ENCODE measurements around the gene ABCA4.

Gene ABCA4

DNA sequence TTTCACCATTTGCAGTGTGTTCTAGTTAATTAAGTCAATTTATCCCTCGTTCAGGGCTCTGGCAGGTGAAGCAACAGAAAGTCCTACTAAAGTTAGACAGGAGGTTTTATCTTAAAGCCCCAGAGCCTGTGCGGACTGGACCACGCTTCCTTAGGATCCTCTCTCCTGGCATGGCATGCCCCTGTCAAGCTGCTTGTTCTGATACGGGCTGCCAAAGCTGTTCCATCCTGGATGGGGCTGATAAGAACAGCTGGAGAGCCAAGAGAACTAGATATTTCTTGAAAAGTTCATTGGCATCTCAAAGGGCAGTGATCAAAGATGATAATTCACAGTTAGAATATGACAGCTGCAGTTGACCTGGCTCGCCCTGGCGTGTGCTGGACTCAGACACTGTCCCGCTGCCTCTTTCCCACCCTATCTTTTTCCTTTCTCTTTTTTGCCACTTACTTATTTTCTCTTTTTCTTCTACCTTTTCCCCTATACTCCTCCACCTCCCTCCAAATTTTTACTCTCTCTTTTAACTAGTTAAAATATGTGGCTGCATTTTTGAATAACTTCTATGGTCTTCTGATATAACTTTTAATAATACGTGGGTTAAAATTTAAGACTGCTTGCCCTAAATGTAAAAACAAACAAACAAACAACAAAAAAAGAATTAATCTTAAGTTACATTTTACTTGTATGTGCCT, 96.7 kb downstream of the ABCA4 start:
- DNase-seq: no peak

DNA sequence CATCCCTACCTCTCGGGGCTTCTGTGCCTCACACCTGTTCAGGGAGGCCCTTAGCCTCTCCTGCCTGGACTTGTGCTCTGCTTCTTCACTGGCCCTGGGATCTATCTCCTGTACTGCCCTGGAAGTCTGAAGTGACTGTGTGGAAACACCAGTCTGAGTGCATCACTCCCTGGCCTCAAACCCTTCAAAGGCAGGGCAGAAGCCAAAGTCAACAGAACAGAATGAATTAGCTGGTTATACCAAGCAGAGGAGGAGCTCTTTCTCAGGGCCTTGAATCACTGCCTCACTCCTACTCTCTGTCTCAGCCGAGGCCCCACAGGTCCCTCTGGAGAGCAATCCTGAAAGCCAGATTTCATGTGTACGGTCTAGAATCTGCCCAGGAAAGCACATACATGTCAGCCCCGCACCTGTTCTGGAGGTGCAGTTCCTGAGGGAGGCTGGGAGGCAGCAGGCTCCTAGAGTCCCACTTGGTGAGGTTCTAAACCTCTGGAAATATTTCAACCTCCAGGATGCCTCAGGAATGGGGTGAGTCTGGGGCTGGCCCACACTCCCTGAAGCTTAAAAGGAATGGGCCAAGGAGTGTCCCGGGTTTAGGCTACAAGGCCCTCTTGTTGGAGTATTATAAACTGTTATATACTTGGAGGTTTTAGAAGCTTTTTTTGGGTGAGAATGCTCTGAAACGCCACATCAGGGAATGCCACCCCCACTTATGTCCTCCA, 98.3 kb downstream of the ABCA4 start:
- no peak for DNase-seq

DNA sequence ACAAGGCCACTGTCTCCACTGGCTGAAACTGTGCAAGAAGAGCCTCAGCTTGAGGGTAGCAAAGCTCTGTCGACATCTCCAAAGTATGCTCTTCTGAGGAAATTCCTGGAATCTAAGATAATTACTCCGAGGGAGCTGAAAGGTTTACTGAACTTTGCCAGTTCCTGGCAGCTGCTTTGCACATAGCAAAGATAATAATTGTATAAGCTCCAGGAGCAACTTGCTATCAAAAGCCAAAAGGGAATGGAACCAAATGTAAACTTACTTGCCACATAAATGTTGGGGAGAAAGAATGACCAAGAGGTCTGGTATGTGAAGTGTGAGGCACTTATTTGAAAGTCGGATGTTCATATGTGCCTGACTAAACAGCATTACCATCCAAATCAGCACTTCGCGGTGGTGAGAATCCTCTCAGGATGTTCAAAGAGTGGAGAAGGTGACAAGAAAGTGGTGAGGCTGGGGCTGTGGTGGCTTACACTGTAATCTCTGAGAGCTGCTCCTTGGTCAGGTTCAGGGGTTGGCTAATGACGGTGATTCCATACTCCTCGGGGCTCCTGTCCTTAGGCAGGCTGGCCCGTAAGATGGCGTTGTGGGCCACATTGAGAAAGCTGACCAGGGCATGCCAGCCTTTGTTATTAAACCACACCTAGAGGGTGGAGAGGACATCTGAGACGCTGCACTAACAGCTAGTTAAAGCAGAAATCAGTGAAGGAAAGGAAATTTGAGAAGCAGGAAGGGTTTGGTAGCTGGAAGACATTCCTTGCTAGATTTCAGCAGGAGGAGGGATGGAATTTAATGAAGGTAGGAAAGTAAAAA, 100.0 kb downstream of the ABCA4 start:
- DNase-seq: no peak

DNA sequence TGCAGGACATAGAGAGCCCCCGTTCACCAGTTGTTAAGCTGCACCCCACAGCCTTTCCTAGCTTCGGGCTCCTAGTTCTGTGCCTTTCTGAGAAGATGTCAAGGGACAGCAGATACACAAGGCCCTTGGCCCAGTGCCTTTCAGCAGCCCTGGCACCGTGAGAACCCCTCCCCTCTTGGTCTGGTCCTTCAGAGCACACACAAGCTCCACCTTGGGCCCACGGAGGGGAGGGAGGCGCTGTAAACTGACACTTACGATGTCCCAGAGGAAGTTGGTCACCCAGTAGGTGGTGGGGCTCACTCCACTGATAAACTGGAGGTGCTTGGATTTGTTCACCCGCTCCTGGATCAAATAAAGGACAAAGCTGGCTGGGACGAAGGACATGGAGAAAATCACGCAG, 101.6 kb downstream of the ABCA4 start:
- no peak for DNase-seq

DNA sequence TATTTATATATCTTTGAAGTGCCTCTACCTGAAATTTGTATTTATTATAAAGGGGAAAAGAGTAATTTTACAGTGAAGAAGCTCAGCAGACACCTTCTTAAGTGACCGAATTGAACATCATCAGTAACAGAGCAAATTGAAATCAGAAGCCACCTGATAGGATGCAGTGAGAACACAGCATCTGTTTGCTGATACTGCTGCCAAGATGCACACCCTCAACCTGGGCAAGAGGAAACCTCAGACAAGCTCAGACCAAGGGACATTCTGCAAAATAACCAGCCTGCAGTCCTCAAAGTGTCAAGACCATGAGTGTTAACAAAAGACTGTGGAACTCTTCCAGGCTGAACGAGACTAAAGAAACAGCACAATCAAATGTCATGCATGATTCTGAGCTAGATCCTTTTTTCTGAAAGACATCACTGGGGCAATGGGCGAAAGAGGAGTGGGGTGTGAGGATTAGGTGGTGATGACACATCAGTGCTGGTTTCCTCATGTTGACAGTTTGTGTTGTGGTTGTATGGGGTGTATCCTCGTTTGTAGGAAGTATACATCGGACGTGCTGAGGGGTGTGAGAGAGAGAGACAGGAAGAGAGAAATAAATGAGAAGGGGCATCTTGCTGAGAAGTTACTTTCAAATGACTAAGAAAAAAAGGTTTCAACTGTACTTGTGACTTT, 103.7 kb downstream of the ABCA4 start:
- no peak for DNase-seq

DNA sequence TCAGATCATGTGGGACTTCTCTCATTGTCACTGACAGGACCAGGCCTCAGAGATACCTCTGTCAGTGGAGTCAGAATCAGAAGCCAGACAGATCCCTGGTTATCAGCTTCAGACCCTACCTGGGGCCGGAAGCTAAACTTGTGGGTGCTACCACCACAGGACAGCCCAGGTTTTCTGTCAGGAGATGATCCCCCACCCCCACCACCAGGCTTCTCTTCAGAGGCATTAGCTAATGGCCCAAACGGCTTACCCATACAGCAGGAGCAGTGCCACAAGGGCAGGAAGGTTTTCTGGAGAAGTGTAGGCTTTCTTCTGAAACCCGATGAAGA, 105.5 kb downstream of the ABCA4 start:
- DNase-seq: no peak

GRCh38 chr1:94014635-94015488, 106.1 kb downstream of the ABCA4 start:
- DNase-seq: no peak

DNA sequence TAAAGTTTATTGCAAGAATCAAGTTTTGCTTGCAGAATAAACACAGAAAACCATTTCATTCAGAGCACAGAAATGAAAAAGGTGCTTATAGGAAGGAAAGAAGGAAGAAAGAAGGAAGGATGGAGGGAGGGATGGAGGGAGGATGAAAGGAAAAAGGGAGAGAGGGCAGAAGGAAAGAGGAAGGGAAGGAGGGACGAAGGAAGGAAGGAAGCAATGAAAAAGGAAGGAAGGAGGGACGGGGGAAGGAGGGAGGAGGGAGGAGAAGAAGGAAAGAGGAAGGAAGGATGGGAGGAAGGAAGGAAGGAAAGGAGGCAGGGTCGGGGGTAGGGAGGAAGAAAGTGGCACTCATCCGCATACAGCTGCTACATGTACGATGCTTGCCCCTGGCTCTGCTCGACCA, 106.9 kb downstream of the ABCA4 start:
- DNase-seq: no peak

GRCh38 chr1:94013367-94013878, 107.5 kb downstream of the ABCA4 start:
- peak; percentile 14 for DNase-seq

DNA sequence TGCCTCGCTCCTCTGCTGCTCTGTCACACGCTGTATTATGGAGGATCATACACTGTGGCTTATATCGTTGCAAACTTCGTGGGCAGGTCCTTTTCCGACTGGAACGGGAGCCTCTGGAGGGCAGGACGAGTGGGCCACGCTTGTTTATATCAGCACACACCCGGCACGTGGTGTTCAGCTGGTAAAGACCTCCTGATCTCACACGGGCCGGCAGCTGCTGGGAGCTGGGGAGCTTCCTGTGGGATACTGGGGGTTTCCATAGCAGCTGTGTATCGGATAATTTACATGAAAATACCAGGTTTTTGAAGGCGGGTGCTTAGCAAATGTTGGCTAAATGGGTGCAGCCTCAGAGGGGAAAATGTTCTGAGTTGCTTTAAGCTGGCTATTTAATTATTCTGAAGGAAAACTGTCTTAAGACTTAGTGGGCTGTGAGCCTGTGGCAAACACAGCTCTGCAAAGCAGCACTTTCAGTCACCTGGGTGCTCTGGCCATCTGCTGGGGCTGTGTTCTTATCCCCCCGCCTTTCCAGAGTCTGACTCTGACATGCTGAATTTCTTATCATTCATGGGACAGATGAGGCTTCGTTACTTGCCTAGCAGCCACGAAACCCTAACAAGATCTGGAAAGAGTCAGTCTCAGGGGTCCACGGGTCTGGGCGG, 108.1 kb downstream of the ABCA4 start:
- DNase-seq: peak; percentile 23

- DNase-seq: peak; percentile 49
Measured at GRCh38 chr1:94011709-94012595, 109.0 kb downstream of the ABCA4 start.

DNA sequence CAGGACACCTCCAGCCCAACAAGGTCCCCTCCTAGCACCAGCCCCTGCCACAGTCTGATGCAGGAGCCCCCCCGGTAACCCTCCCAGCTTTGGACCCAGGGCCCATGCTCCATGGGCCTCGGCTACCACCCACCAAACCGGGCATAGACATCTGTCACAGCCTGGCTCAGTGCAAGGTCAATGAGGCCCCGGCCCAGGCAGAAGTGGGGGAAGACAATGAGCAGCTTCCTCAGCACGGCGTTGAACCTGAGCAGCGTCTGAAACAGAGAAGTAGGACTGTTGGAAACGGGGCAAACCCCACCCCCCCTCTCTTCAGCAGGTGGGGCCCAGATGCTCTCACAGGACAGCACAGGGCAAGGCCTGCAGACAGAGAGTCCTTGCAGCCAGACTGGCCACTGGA, 109.8 kb downstream of the ABCA4 start:
- peak; percentile 9 for DNase-seq

GRCh38 chr1:94009304-94009703, 111.6 kb downstream of the ABCA4 start:
- DNase-seq: no peak

DNA sequence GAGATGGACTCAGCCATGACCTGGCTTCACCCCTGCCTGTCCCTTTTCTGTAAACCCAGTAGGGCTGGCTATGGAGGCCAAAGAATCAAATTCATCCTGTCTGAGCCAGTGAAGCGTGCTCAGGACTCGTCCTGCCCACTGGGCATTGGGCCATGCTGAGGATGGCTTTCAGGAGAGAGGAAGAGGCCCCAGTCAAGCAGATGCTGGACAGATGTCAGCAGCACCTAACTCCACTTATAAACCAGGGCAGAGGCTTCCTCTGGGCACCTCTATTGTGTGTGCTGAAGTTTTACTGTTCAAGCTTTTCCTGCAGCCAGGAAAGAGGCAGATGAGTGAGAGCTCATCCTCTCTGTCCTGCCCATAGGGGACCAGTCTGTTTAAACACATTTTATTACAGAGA, 114.3 kb downstream of the ABCA4 start:
- no peak for DNase-seq

DNA sequence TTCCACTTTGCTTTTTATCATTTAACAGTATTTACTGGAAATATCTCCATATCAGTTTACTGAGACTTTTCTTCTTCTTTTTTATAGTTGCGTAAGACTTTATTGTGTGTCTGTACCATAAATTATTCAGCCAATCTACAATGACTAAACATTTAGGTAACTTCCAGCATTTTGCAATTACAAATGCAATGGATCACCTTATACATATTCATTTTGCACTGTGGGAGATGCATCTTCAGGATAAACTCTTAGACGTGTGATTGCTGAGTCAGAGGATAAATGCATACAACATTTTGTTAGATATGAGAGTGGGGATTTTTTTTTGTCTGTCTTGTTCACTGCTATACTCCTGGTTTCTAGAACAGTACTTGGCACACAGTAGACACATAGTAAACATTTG, 116.0 kb downstream of the ABCA4 start:
- no peak for DNase-seq

GRCh38 chr1:94002046-94002787, 118.7 kb downstream of the ABCA4 start:
- no peak for DNase-seq

GRCh38 chr1:94001397-94002045, 119.4 kb downstream of the ABCA4 start:
- no peak for DNase-seq

DNA sequence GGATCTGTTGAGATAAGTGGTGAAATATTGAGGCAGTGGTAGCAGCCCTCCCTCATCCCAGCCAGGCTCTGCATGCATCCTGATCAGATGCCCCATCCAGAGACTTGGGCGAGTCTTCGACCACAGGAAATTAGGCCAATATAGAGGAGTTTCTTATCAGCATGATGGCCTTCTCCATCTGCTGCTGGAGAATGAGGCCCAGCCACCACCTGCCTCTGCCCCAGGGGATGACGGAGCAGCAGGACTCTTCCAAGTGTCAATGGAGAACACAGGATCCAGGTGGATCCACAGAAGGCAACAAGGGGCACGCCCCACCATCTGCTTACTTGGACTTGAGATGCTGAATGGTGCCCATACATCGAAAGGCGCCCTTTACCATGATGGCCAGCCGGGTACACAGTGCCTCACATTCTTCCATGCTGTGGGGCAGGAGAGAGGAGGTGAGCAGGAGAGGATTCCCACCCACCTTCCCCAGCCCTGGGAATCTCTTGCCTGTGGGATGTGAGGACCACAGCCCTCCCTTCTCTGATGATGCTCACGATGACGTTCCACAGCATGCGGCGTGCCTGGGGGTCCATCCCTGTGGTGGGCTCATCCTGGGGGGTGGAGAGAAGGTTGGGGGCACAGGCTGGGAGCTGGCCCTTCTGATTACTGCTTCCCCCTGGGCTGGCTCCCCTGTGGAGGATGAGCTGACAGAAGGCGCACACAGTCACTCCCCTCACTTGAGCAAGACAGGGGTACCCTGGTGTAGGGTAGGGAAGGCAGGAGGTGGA, 120.3 kb downstream of the ABCA4 start:
- no peak for DNase-seq

Measured in retina (tissue), 1 donor.